Bronchial epithelial cell (primary cell): ENCODE data around the gene ZNF501. TPM values are rescaled to one million over a fixed set of nuclear protein-coding genes. Genes with fewer than 3 reads are reported as not detected.

Experiments
- DNase-seq: peaks from one replicate; pipeline ENCODE4 v3.0.0-alpha.2; 2010; ENCODE audit warnings: low read depth
- FAIRE-seq: peaks from 2 replicates; lab custom pipeline; 2011; peaks lifted over from hg19 to GRCh38; lab: Jason Lieb, UNC
- H3K27me3 ChIP-seq: 2 replicates; pipeline ENCODE4 v1.5.1; 2011; ENCODE audit warnings: low read length; ENCODE audit not compliant: control insufficient read depth, insufficient read depth
- H3K36me3 ChIP-seq: 2 replicates; pipeline ENCODE4 v1.5.1; 2011; ENCODE audit warnings: low read length; ENCODE audit not compliant: control insufficient read depth, insufficient read depth
- H3K4me3 ChIP-seq: 2 replicates; pipeline ENCODE4 v1.5.1; 2011; ENCODE audit warnings: mild to moderate bottlenecking, low read depth, low read length, control low read depth
- total RNA-seq: library from RNA; depleted of rRNA; stranded (reverse); fragments of >200 nt; gene quantifications from 2 replicates; pipeline ENCODE4 v1.2.1, GENCODE V29; 2014
- TF ChIP-seq, protein P1 (sequence below): IDR thresholded peaks from 2 replicates; pipeline ENCODE4 v1.5.1; 2011; ENCODE audit warnings: mild to moderate bottlenecking, moderate library complexity, low read length, control low read depth, inconsistent platforms; ENCODE audit not compliant: insufficient read depth, severe bottlenecking

Gene ZNF501
- total RNA-seq, 1 donor from 2014 or later: 5.5 TPM

DNA sequence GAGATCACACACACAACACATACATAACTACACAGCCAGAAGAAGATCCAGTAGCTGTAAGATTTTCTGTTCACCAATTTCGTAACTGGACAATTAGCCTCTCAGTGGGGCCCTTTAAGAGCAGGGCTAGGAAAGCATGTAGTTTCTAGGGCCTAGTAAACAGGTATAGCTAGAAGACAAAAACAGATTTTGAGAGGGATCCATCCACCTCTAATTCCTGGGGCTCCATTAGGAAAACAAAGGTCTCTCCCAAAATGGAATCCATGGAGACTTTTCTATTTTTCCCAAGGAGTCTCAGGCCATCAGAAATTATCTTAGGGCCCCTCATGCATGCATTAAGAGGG, 42.6 kb downstream of the ZNF501 start:
- H3K27me3 ChIP-seq: no peaks in the 10 kb centered on the region
- no peaks in the 10 kb centered on the region for H3K36me3 ChIP-seq
- FAIRE-seq (no peak), DNase-seq (no peak)
- TF ChIP-seq, protein P1, sequence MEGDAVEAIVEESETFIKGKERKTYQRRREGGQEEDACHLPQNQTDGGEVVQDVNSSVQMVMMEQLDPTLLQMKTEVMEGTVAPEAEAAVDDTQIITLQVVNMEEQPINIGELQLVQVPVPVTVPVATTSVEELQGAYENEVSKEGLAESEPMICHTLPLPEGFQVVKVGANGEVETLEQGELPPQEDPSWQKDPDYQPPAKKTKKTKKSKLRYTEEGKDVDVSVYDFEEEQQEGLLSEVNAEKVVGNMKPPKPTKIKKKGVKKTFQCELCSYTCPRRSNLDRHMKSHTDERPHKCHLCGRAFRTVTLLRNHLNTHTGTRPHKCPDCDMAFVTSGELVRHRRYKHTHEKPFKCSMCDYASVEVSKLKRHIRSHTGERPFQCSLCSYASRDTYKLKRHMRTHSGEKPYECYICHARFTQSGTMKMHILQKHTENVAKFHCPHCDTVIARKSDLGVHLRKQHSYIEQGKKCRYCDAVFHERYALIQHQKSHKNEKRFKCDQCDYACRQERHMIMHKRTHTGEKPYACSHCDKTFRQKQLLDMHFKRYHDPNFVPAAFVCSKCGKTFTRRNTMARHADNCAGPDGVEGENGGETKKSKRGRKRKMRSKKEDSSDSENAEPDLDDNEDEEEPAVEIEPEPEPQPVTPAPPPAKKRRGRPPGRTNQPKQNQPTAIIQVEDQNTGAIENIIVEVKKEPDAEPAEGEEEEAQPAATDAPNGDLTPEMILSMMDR: no peak
- H3K4me3 ChIP-seq: no peak overlapping the region

DNA sequence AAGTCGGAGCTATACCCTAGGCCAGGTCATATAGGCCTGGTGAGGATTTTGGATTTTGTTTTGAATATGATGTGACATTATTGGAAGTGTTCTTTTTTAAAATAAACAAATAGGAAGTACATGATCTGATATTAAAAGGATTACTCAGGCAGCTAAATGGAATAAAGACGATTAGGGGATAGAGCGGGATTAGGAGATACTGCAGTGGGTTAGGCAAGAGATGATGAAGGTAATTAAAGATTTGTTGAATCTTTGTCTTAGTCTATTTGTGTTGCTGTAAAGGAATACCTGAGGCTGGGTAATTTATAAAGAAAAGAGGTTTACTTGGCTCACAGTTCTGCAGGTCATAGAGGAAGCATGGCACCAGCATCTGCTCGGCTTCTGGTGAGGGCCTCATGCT, 53.5 kb downstream of the ZNF501 start:
- Histone ChIP-seq H3K36me3 (peaks cover 1% of the 10 kb centered on the region), H3K4me3 (no peak overlapping the region), H3K27me3 (no peaks in the 10 kb centered on the region)
- DNase-seq (no peak), FAIRE-seq (no peak)
- TF ChIP-seq, protein P1: no peak

Other genes with a start within 250 kb of the ZNF501 start
- gene ZKSCAN7, start 174.4 kb upstream of the ZNF501 start, total RNA-seq: 2.2 and 2.9 TPM in 2 replicates
- gene ZNF660, start 144.7 kb upstream of the ZNF501 start, total RNA-seq: under 0.01 and 0.26 TPM in 2 replicates
- gene ZNF197, start 104.6 kb upstream of the ZNF501 start, total RNA-seq: 16.3 and 17.6 TPM in 2 replicates
- 14.0 and 14.5 TPM in 2 replicates for gene ZNF35, start 80.9 kb upstream of the ZNF501 start, total RNA-seq
- 4.4 and 5.8 TPM in 2 replicates for gene ZNF502, start 17.0 kb upstream of the ZNF501 start, total RNA-seq
- 11.0 and 11.3 TPM in 2 replicates for gene KIAA1143, start 32.0 kb downstream of the ZNF501 start, total RNA-seq
- 0.53 and 0.64 TPM in 2 replicates for gene KIF15, start 32.2 kb downstream of the ZNF501 start, total RNA-seq
- gene TMEM42, start 132.3 kb downstream of the ZNF501 start, total RNA-seq: 17.1 and 25.7 TPM in 2 replicates
- gene TGM4, start 145.0 kb downstream of the ZNF501 start, total RNA-seq: under 0.01 TPM in 2 replicates
- gene ZDHHC3, start 246.5 kb downstream of the ZNF501 start, total RNA-seq: 62.1 and 91.1 TPM in 2 replicates
- 60.0 and 70.3 TPM in 2 replicates for gene EXOSC7, start 246.6 kb downstream of the ZNF501 start, total RNA-seq